ES-I3 (cell line): ENCODE data around the gene TPM3.
"Not testable (repeated sequence)": the region's sequence is repeated elsewhere in the genome, so short reads cannot be mapped to it uniquely, and the experiment has no call there.

Experiments used
- H3K36me3 ChIP-seq: 2 replicates; pipeline ENCODE4 v1.6.1; 2013; ENCODE audit warnings: mild to moderate bottlenecking, low read length, control low read depth, moderate library complexity; ENCODE audit not compliant: insufficient read depth
- H3K4me1 ChIP-seq: 2 replicates; pipeline ENCODE4 v1.6.1; 2013; ENCODE audit warnings: mild to moderate bottlenecking, control low read depth, low read length; ENCODE audit not compliant: insufficient read depth
- H3K9ac ChIP-seq: 2 replicates; pipeline ENCODE4 v1.6.1; 2013; ENCODE audit warnings: low read depth, mild to moderate bottlenecking, low read length, moderate library complexity
- H3K9me3 ChIP-seq: 2 replicates; pipeline ENCODE4 v1.6.1; 2013; ENCODE audit warnings: mild to moderate bottlenecking, low read length, moderate library complexity; ENCODE audit not compliant: control insufficient read depth, insufficient read depth

TPM3 gene

GRCh38 chr1:154167461-154167860, 24.4 kb downstream of the TPM3 start:
- peaks cover 56% of the 10 kb centered on the region for H3K36me3 ChIP-seq
- no peak overlapping the region for H3K9ac ChIP-seq
- no peaks in the 10 kb centered on the region for H3K4me1 ChIP-seq
- H3K9me3 ChIP-seq, result no peaks in the 10 kb centered on the region

- Histone ChIP-seq H3K4me1 (no peaks in the 10 kb centered on the region), H3K9ac (no peak overlapping the region), H3K36me3 (peaks cover 48% of the 10 kb centered on the region), H3K9me3 (no peaks in the 10 kb centered on the region)
These were observed 25.7 kb downstream of the TPM3 start for GRCh38 chr1:154166207-154166606.

- H3K9me3 ChIP-seq, result no peaks in the 10 kb centered on the region; the same call in 1 of the 2 replicates
- no peak overlapping the region for H3K9ac ChIP-seq
- H3K36me3 ChIP-seq, result peaks cover 37% of the 10 kb centered on the region
- H3K4me1 ChIP-seq, result peaks cover 15% of the 10 kb centered on the region
These were observed 32.3 kb downstream of the TPM3 start for GRCh38 chr1:154159554-154159953.

- Histone ChIP-seq H3K4me1 (peaks cover 15% of the 10 kb centered on the region), H3K36me3 (peaks cover 30% of the 10 kb centered on the region), H3K9ac (no peak overlapping the region), H3K9me3 (no peaks in the 10 kb centered on the region; the same call in 1 of the 2 replicates)
These were observed 33.4 kb downstream of the TPM3 start for GRCh38 chr1:154158307-154159125.

GRCh38 chr1:154157520-154158306, 34.2 kb downstream of the TPM3 start:
- Histone ChIP-seq H3K4me1 (peaks cover 15% of the 10 kb centered on the region), H3K36me3 (peaks cover 30% of the 10 kb centered on the region), H3K9ac (no peak overlapping the region), H3K9me3 (no peaks in the 10 kb centered on the region; the same call in 1 of the 2 replicates)

- H3K4me1 ChIP-seq, result peaks cover 15% of the 10 kb centered on the region
- H3K9me3 ChIP-seq, result no peaks in the 10 kb centered on the region
- peaks cover 19% of the 10 kb centered on the region for H3K36me3 ChIP-seq
- no peak overlapping the region for H3K9ac ChIP-seq
These were observed 36.6 kb downstream of the TPM3 start for GRCh38 chr1:154155251-154155650.

- no peaks in the 10 kb centered on the region for H3K9me3 ChIP-seq
- H3K9ac ChIP-seq, result no peak within 1 kb of the TSS
- peaks cover 15% of the 10 kb centered on the region for H3K4me1 ChIP-seq
- peaks cover 18% of the 10 kb centered on the region; the same call in 1 of the 2 replicates for H3K36me3 ChIP-seq
These were observed 37.2 kb downstream of the TPM3 start, which contains the start of gene NUP210L for GRCh38 chr1:154154534-154155191. NUP210L (minus strand) TSS chr1:154155073.

GRCh38 chr1:154154053-154154452, 37.8 kb downstream of the TPM3 start:
- Histone ChIP-seq H3K9ac (no peak overlapping the region), H3K4me1 (peaks cover 15% of the 10 kb centered on the region), H3K9me3 (no peaks in the 10 kb centered on the region), H3K36me3 (peaks cover 13% of the 10 kb centered on the region; the same call in 1 of the 2 replicates)

- peaks cover 5% of the 10 kb centered on the region for H3K4me1 ChIP-seq
- H3K9me3 ChIP-seq, result no peaks in the 10 kb centered on the region
- H3K36me3 ChIP-seq, result no peaks in the 10 kb centered on the region; the same call in 1 of the 2 replicates
- H3K9ac ChIP-seq, result no peak overlapping the region
These were observed 40.6 kb downstream of the TPM3 start for GRCh38 chr1:154151311-154151710.

- Histone ChIP-seq H3K9ac (no peak overlapping the region), H3K36me3 (no peaks in the 10 kb centered on the region), H3K9me3 (no peaks in the 10 kb centered on the region), H3K4me1 (no peaks in the 10 kb centered on the region)
These were observed 43.1 kb downstream of the TPM3 start for GRCh38 chr1:154148807-154149206.

- H3K9ac ChIP-seq, H3K9me3 ChIP-seq, H3K4me1 ChIP-seq, H3K36me3 ChIP-seq: not testable (repeated sequence)
These were observed 44.4 kb downstream of the TPM3 start for GRCh38 chr1:154147505-154147904.

GRCh38 chr1:154145986-154146385, 45.9 kb downstream of the TPM3 start:
- Histone ChIP-seq H3K9me3 (no peaks in the 10 kb centered on the region), H3K36me3 (no peaks in the 10 kb centered on the region), H3K9ac (no peak overlapping the region), H3K4me1 (no peaks in the 10 kb centered on the region)

GRCh38 chr1:154142358-154142757, 49.5 kb downstream of the TPM3 start:
- Histone ChIP-seq H3K9ac (no peak overlapping the region), H3K9me3 (no peaks in the 10 kb centered on the region), H3K36me3 (no peaks in the 10 kb centered on the region), H3K4me1 (no peaks in the 10 kb centered on the region)

GRCh38 chr1:154141240-154141639, 50.7 kb downstream of the TPM3 start:
- Histone ChIP-seq H3K36me3 (no peaks in the 10 kb centered on the region), H3K9ac (no peak overlapping the region), H3K9me3 (no peaks in the 10 kb centered on the region), H3K4me1 (no peaks in the 10 kb centered on the region)
